Astrocyte (in vitro differentiated cells and primary cell): ENCODE data around the gene GBA3. TPM values are rescaled to one million over a fixed set of nuclear protein-coding genes. Genes with fewer than 3 reads are reported as not detected.

Source experiments
- DNase-seq: peaks from one replicate; pipeline ENCODE4 v3.0.0-alpha.2; 2010; ENCODE audit warnings: low read depth
- FAIRE-seq: peaks from 2 replicates; lab custom pipeline; 2011; peaks lifted over from hg19 to GRCh38; lab: Jason Lieb, UNC
- H2AFZ ChIP-seq: 2 replicates; pipeline ENCODE4 v1.6.0; 2012; ENCODE audit warnings: low read depth, low read length, inconsistent platforms
- H3K27ac ChIP-seq: 2 replicates; pipeline ENCODE4 v1.5.1; 2011; ENCODE audit warnings: low read depth, low read length, inconsistent platforms
- H3K27me3 ChIP-seq: 2 replicates; pipeline ENCODE4 v1.6.0; 2011; ENCODE audit warnings: low read length, inconsistent platforms; ENCODE audit not compliant: insufficient read depth
- H3K36me3 ChIP-seq: 2 replicates; pipeline ENCODE4 v1.5.1; 2011; ENCODE audit warnings: low read length, inconsistent platforms; ENCODE audit not compliant: insufficient read depth
- H3K4me1 ChIP-seq: 2 replicates; pipeline ENCODE4 v1.5.1; 2011; ENCODE audit warnings: low read length, inconsistent platforms; ENCODE audit not compliant: insufficient read depth
- H3K4me2 ChIP-seq: 2 replicates; pipeline ENCODE4 v1.6.0; 2012; ENCODE audit warnings: low read length, inconsistent platforms
- H3K4me3 ChIP-seq: 2 replicates; pipeline ENCODE4 v1.5.1; 2011; ENCODE audit warnings: low read depth, mild to moderate bottlenecking, low read length, inconsistent platforms; ENCODE audit not compliant: insufficient read depth
- H3K79me2 ChIP-seq: 2 replicates; pipeline ENCODE4 v1.6.0; 2012; ENCODE audit warnings: mild to moderate bottlenecking, low read length, inconsistent platforms; ENCODE audit not compliant: insufficient read depth
- H3K9ac ChIP-seq: 2 replicates; pipeline ENCODE4 v1.6.0; 2012; ENCODE audit warnings: mild to moderate bottlenecking, low read length, inconsistent platforms
- H3K9me3 ChIP-seq: 2 replicates; pipeline ENCODE4 v1.5.1; 2012; ENCODE audit warnings: low read depth, mild to moderate bottlenecking, low read length, inconsistent platforms; ENCODE audit not compliant: insufficient read depth
- H4K20me1 ChIP-seq: 2 replicates; pipeline ENCODE4 v1.6.0; 2012; ENCODE audit warnings: low read length, inconsistent platforms; ENCODE audit not compliant: insufficient read depth
- H3K27ac Mint-ChIP-seq: one replicate; pipeline ENCODE4 v1.8.0; 2021; ENCODE audit warnings: mild to moderate bottlenecking, mixed read lengths; ENCODE audit not compliant: unreplicated experiment
- H3K27me3 Mint-ChIP-seq: one replicate; pipeline ENCODE4 v1.8.0; 2021; ENCODE audit warnings: low read depth, mixed read lengths; ENCODE audit not compliant: unreplicated experiment
- H3K36me3 Mint-ChIP-seq: one replicate; pipeline ENCODE4 v1.8.0; 2021; ENCODE audit warnings: low read depth, mixed read lengths; ENCODE audit not compliant: unreplicated experiment
- H3K4me1 Mint-ChIP-seq: one replicate; pipeline ENCODE4 v1.8.0; 2021; ENCODE audit warnings: low read depth, mixed read lengths; ENCODE audit not compliant: unreplicated experiment
- H3K4me3 Mint-ChIP-seq: one replicate; pipeline ENCODE4 v1.8.0; 2021; ENCODE audit warnings: mild to moderate bottlenecking, moderate library complexity, mixed read lengths; ENCODE audit not compliant: unreplicated experiment
- H3K9me3 Mint-ChIP-seq: one replicate; pipeline ENCODE4 v1.8.0; 2021; ENCODE audit warnings: mild to moderate bottlenecking, mixed read lengths; ENCODE audit not compliant: unreplicated experiment
- EZH2 ChIP-seq: IDR thresholded peaks from 2 replicates; pipeline ENCODE4 v1.6.1; 2012; ENCODE audit warnings: mild to moderate bottlenecking, low read length, inconsistent platforms; ENCODE audit not compliant: insufficient read depth
- total RNA-seq: library from RNA; stranded (reverse); gene quantifications from 2 replicates; pipeline ENCODE4 v1.2.1, GENCODE V29; 2021
- TF ChIP-seq, protein P1 (sequence below): IDR thresholded peaks from 2 replicates; pipeline ENCODE4 v1.5.1; 2011; ENCODE audit warnings: low read depth, mild to moderate bottlenecking, inconsistent platforms, low read length, moderate library complexity; ENCODE audit not compliant: insufficient read depth

GBA3 gene
- total RNA-seq, 1 donor from 2014 or later = not detected

DNA sequence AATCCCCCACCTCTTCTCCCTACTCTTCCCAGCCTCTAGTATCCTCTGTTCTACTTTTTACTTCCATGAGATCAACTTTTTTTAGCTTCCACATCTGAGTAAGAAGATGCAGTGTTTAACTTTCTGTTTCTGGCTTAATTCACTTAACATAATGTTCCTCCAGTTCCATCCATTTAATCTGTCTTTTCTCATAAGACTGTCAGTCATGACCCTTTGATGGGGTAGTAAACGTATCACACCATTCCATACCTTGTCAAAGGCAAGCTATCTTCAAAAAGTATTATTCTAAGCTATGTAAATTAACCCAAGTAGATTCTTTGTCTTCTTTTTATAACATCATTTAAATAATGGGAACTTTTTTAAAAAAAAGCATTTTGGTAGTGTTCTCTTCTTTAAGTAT is 15.0 kb upstream of the GBA3 start:
- Histone ChIP-seq H3K79me2 (no peaks in the 10 kb centered on the region), H2AFZ (no peak overlapping the region), H3K4me2 (no peak overlapping the region), H4K20me1 (no peaks in the 10 kb centered on the region), H3K27ac (no peak overlapping the region), H3K4me1 (no peaks in the 10 kb centered on the region), H3K9me3 (no peaks in the 10 kb centered on the region), H3K36me3 (no peaks in the 10 kb centered on the region), H3K27me3 (no peaks in the 10 kb centered on the region), H3K4me3 (no peak overlapping the region), H3K9ac (no peak overlapping the region)
- Mint-ChIP-seq H3K4me3 (no peak overlapping the region), H3K27ac (no peak overlapping the region), H3K4me1 (peaks cover 10% of the 10 kb centered on the region), H3K9me3 (no peaks in the 10 kb centered on the region), H3K36me3 (no peaks in the 10 kb centered on the region), H3K27me3 (no peaks in the 10 kb centered on the region)
- DNase-seq (no peak), FAIRE-seq (no peak)
- TF ChIP-seq EZH2 = no peak
- TF ChIP-seq, protein P1, sequence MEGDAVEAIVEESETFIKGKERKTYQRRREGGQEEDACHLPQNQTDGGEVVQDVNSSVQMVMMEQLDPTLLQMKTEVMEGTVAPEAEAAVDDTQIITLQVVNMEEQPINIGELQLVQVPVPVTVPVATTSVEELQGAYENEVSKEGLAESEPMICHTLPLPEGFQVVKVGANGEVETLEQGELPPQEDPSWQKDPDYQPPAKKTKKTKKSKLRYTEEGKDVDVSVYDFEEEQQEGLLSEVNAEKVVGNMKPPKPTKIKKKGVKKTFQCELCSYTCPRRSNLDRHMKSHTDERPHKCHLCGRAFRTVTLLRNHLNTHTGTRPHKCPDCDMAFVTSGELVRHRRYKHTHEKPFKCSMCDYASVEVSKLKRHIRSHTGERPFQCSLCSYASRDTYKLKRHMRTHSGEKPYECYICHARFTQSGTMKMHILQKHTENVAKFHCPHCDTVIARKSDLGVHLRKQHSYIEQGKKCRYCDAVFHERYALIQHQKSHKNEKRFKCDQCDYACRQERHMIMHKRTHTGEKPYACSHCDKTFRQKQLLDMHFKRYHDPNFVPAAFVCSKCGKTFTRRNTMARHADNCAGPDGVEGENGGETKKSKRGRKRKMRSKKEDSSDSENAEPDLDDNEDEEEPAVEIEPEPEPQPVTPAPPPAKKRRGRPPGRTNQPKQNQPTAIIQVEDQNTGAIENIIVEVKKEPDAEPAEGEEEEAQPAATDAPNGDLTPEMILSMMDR = no peak

- no peaks in the 10 kb centered on the region for H3K27me3 ChIP-seq
- FAIRE-seq = no peak
- H3K4me1 Mint-ChIP-seq = peaks cover 10% of the 10 kb centered on the region
- no peak overlapping the region for H3K4me3 ChIP-seq
- H3K27me3 Mint-ChIP-seq = no peaks in the 10 kb centered on the region
- no peaks in the 10 kb centered on the region for H3K9me3 ChIP-seq
- H3K27ac ChIP-seq = no peak overlapping the region
- H3K4me2 ChIP-seq = no peak overlapping the region
- H3K4me3 Mint-ChIP-seq = no peak overlapping the region
- H2AFZ ChIP-seq = no peak overlapping the region
- H3K9me3 Mint-ChIP-seq = no peaks in the 10 kb centered on the region
- H4K20me1 ChIP-seq = no peaks in the 10 kb centered on the region
- no peak overlapping the region for H3K27ac Mint-ChIP-seq
- H3K36me3 Mint-ChIP-seq = no peaks in the 10 kb centered on the region
- TF ChIP-seq EZH2 = no peak
- TF ChIP-seq, protein P1 = no peak
- H3K4me1 ChIP-seq = no peaks in the 10 kb centered on the region
- DNase-seq = peak; percentile 31
- no peaks in the 10 kb centered on the region for H3K36me3 ChIP-seq
- H3K9ac ChIP-seq = no peak overlapping the region
- no peaks in the 10 kb centered on the region for H3K79me2 ChIP-seq
Observed at GRCh38 chr4:22678940-22679854, 13.5 kb upstream of the GBA3 start.

DNA sequence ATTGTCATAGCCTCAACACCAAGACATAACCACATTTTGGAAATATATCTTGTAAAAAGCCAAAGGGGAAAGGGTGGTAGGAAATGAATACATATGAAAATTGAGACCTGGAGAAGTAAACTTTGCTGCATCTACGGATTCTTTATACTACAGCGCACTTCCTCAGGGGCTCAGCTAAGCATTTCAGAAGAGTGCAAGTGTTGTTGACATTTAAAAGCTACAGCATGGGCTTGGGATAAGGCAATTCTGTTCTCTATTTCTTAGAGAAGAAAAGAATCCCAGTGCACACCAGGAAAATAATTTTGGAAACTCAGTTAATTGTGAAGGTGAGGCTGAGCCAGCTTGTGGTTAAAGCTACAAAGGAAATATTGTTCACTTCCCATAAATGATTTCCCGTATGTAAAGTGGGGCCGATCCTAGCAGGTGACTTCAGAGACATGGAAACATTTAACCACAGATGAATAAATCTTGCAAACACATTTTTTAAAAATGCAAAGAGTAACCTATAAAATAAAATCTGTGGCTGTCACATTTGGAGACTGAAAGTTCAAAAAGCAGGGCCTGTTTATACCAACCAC is 12.6 kb upstream of the GBA3 start:
- H3K9me3 ChIP-seq = no peaks in the 10 kb centered on the region
- H3K36me3 Mint-ChIP-seq = no peaks in the 10 kb centered on the region
- H4K20me1 ChIP-seq = no peaks in the 10 kb centered on the region
- H3K27ac Mint-ChIP-seq = no peak overlapping the region
- TF ChIP-seq EZH2 = no peak
- TF ChIP-seq, protein P1 = no peak
- no peak overlapping the region for H3K4me3 ChIP-seq
- H3K36me3 ChIP-seq = no peaks in the 10 kb centered on the region
- no peaks in the 10 kb centered on the region for H3K4me1 ChIP-seq
- no peaks in the 10 kb centered on the region for H3K27me3 Mint-ChIP-seq
- H3K4me1 Mint-ChIP-seq = peaks cover 10% of the 10 kb centered on the region
- no peak overlapping the region for H3K4me2 ChIP-seq
- no peak overlapping the region for H2AFZ ChIP-seq
- no peaks in the 10 kb centered on the region for H3K79me2 ChIP-seq
- H3K9me3 Mint-ChIP-seq = peaks cover 2% of the 10 kb centered on the region
- no peak overlapping the region for H3K4me3 Mint-ChIP-seq
- H3K9ac ChIP-seq = no peak overlapping the region
- no peak for FAIRE-seq
- DNase-seq = no peak
- H3K27me3 ChIP-seq = no peaks in the 10 kb centered on the region
- no peak overlapping the region for H3K27ac ChIP-seq
